ENCODE data around the gene FN3KRP.

FN3KRP gene

DNA sequence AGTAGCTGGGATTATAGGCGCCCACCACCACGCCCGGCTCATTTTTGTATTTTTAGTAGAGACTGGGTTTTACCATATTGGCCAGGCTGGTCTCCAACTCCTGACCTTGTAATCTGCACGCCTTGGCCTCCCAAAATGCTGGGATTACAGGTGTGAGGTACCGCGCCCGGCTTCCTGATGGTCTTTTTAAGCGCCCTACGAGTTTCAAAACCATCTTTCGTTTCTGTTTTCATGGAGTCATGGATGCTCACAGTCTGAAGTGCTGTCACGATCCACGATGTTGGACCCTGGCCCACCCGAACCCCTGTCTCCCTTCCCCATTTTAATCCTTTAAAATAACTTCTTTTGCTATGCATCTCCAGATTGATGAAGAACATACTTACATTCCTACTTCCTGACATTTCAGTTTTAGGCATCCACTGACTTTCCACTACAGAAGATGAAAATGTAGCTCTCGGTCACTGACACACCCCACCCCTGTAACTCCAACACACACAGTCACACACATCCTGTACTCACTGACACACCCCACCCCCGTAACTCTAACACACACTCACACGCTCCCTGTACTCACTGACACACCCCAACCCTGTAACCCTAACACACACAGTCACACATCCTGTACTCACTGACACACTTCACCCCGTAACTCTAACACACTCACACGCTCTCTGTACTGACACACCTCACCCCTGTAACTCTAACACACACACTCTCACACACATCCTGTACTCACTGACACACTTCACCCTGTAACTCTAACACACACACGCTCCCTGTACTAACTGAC, 45.6 kb upstream of the FN3KRP start:
- Histone ChIP-seq H3K27ac (no peak overlapping the region), H3K4me3 (ENCODE audit: low read depth, low read length) (no peak overlapping the region), H3K9me3 (ENCODE audit: severe bottlenecking) (no peaks in the 10 kb centered on the region), H3K27me3 (ENCODE audit: insufficient read depth, low read depth, severe bottlenecking) (no peaks in the 10 kb centered on the region), H3K36me3 (no peaks in the 10 kb centered on the region; the same call in 1 of the 2 replicates)
- TF ChIP-seq, protein P1, sequence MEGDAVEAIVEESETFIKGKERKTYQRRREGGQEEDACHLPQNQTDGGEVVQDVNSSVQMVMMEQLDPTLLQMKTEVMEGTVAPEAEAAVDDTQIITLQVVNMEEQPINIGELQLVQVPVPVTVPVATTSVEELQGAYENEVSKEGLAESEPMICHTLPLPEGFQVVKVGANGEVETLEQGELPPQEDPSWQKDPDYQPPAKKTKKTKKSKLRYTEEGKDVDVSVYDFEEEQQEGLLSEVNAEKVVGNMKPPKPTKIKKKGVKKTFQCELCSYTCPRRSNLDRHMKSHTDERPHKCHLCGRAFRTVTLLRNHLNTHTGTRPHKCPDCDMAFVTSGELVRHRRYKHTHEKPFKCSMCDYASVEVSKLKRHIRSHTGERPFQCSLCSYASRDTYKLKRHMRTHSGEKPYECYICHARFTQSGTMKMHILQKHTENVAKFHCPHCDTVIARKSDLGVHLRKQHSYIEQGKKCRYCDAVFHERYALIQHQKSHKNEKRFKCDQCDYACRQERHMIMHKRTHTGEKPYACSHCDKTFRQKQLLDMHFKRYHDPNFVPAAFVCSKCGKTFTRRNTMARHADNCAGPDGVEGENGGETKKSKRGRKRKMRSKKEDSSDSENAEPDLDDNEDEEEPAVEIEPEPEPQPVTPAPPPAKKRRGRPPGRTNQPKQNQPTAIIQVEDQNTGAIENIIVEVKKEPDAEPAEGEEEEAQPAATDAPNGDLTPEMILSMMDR (IDR thresholded peaks at IDR 0.05; ENCODE audit: low read depth, low read length): no peak
- DNase-seq: no peak

DNA sequence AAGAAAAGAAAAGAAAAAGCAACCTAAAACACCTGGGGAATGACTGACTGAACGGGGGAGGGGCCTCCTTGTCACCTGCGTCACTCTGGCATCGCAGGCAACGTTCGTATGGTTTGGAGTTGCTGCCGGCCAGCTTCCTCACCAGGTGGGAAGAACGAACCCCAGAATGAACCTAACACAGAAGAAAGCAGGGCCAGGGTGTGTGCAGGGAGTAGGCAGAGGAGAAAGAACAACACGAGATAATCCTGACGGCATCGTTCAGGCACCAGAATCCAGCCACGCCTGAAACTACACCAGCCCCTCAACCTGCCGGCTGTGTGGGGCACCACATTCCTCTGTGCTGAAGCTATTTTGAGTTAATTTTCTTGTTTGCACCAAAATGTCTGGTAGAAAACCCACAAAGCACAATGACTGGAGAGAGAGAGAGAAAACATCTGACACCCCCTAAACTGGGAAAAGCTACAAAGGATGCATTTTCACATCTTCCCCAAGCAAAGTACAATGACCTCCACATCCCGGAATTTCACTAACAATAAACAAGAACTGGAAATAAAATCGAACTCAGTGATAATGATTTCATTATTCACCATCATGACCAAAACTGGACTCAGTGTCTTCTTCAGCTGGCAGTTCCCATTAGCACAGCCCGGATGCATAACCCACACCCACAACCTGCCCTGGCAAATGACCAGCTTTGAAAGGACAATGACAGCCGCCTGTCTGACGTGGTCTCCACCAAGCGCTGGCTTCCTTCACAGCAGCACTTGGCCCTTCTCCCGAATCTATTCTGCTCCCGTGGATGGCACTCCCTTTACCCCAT, 41.6 kb upstream of the FN3KRP start:
- TF ChIP-seq, protein P1 (IDR thresholded peaks at IDR 0.05; ENCODE audit: low read depth, low read length): no peak
- Histone ChIP-seq H3K27me3 (ENCODE audit: insufficient read depth, low read depth, severe bottlenecking) (no peaks in the 10 kb centered on the region), H3K9me3 (ENCODE audit: severe bottlenecking) (no peaks in the 10 kb centered on the region), H3K4me3 (ENCODE audit: low read depth, low read length) (no peak overlapping the region), H3K36me3 (no peaks in the 10 kb centered on the region), H3K27ac (no peak overlapping the region)
- DNase-seq: no peak

DNA sequence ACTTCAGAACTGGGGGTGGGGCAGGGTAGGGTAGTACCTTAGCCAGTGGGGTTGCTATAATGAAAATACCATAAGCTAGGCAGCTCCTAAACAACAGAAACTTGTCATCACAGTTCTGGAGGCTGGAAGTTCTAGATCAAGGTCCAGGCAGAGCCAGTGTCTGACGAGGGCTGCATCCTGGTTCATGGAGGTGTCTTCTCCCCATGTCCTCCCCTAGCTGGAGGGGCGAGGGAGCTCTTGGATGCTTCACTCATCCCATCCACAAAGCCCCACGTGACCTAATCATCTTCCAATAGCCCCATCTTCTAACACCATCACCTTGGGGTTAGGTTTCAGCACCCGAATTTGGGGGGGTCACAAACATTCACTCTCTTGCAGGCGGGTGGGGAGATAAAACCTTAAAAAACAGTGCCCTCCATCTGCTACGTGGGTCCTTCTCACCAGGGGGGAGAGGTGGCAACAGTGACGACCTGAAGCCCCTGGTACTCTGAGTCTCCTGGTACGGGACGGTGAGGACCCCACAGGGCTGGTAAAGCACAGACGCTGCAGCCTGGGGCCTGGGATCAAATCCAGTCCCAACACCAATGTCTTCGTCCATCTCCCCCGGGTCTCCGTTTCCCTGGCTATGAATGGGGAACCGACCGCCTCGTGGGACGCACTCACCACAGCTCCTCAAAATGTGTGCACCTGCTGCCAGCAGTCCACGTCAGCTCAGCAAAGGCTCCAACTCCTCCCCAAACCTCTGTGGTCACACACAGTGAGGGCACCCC, 40.8 kb upstream of the FN3KRP start:
- no peaks in the 10 kb centered on the region for H3K9me3 ChIP-seq (ENCODE audit: severe bottlenecking)
- TF ChIP-seq, protein P1 (IDR thresholded peaks at IDR 0.05; ENCODE audit: low read depth, low read length): no peak
- DNase-seq: no peak
- no peaks in the 10 kb centered on the region for H3K36me3 ChIP-seq
- no peak overlapping the region for H3K4me3 ChIP-seq (ENCODE audit: low read depth, low read length)
- H3K27me3 ChIP-seq (ENCODE audit: insufficient read depth, low read depth, severe bottlenecking): no peaks in the 10 kb centered on the region
- H3K27ac ChIP-seq: no peak overlapping the region

DNA sequence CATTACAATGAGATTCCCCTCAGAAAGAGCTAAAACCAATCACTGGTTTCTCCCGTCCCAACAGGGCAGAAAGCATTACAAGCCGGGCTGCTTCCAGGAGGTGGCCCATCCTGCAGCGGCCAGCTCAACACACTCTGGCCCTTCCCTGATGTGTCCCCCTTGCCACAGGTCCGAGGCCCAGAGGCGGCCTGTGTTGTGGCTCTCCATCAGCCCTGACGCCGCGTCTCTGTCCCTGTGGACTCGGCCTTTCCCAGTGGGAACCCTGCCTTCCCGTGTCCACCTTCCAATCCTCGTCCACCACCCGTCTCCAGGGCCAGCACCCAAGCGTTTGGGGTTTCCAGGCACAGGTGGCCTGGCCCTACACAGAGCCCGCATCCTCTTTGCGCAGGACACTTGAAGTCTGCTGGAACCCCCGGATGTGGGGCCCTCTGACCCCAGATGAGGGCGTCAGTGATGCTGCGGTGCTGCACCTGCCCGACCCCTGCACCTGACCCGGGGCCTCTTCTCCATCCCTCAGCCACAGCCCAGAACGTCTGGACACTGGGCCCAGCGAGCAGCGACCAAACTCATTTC, 39.1 kb upstream of the FN3KRP start:
- DNase-seq: no peak
- Histone ChIP-seq H3K4me3 (ENCODE audit: low read depth, low read length) (no peak overlapping the region), H3K36me3 (no peaks in the 10 kb centered on the region), H3K27me3 (ENCODE audit: insufficient read depth, low read depth, severe bottlenecking) (no peaks in the 10 kb centered on the region), H3K27ac (no peak overlapping the region), H3K9me3 (ENCODE audit: severe bottlenecking) (peaks cover 10% of the 10 kb centered on the region)
- TF ChIP-seq, protein P1 (IDR thresholded peaks at IDR 0.05; ENCODE audit: low read depth, low read length): no peak

DNA sequence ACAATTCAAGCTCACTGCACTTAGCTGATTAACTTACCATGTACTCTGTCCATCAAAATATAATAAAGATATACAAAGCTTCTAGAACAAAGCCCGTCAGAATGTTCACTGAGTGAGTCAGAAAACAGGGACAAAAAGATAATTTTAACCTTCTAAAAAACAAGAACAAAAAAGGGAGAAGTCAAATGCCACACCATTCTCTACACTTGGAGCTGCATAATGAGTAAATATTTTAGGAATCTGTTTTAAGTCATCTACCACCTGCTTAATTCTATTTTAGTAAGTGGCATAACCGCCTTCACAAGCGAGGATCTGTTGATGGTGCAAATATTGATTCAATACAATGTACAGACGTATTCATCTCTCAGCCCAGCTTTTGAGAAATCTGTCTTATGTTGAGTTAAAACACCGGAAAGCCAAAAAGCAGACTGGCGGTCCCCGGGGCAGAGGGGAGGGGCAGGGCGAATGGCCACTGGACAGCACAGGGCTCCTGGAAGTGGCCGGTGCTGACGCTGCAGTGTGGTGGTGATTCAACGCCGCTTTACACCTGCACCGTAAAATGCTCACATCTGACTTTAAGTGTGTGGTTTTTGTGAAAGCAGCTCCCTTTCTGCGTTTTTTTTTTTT, 38.1 kb upstream of the FN3KRP start:
- no peaks in the 10 kb centered on the region for H3K36me3 ChIP-seq
- peaks cover 10% of the 10 kb centered on the region for H3K9me3 ChIP-seq (ENCODE audit: severe bottlenecking)
- DNase-seq: no peak
- H3K27ac ChIP-seq: no peak overlapping the region
- TF ChIP-seq, protein P1 (IDR thresholded peaks at IDR 0.05; ENCODE audit: low read depth, low read length): no peak
- no peak overlapping the region for H3K4me3 ChIP-seq (ENCODE audit: low read depth, low read length)
- no peaks in the 10 kb centered on the region for H3K27me3 ChIP-seq (ENCODE audit: insufficient read depth, low read depth, severe bottlenecking)
